H1 (cell line): ENCODE measurements around the gene TAMALIN. TPM values are rescaled to one million over a fixed set of nuclear protein-coding genes. Genes with fewer than 3 reads are reported as not detected.

Source experiments
- CTCF ChIA-PET: fragments of 300-600 bp; sonication (Branson Sonifier 250); formaldehyde crosslinking; loops from one replicate; lab custom pipeline; 2021; ENCODE audit not compliant: partially characterized antibody; lab: Charles Lee
- POLR2A ChIA-PET: fragments of 300-600 bp; sonication (Branson Sonifier 250); formaldehyde crosslinking; loops from one replicate; lab custom pipeline; 2021; ENCODE audit warnings: inconsistent platforms; ENCODE audit not compliant: partially characterized antibody; lab: Charles Lee
- DNase-seq, 2 experiments: peaks; one replicate each; pipeline versions ENCODE4 v3.0.0 to v3.0.0-alpha.2; 2010 to 2022; ENCODE audit warnings: low spot score in 2 of 2, low read depth in 1 of 2, mixed read lengths in 1 of 2
- FAIRE-seq: peaks from 2 replicates; lab custom pipeline; 2011; peaks lifted over from hg19 to GRCh38; lab: Jason Lieb, UNC
- H2AFZ ChIP-seq: 2 replicates; pipeline ENCODE4 v1.8.1; 2012; ENCODE audit warnings: low read length, inconsistent platforms
- H2AK5ac ChIP-seq: 2 replicates; pipeline ENCODE4 v1.6.1; 2013; ENCODE audit warnings: low read depth, low read length
- H2BK120ac ChIP-seq: replicated peaks from 2 replicates; pipeline ENCODE3; 2013; ENCODE audit warnings: low read depth, low read length, inconsistent platforms
- H2BK12ac ChIP-seq: 2 replicates; pipeline ENCODE4 v1.6.1; 2013; ENCODE audit warnings: low read depth, low read length
- H2BK15ac ChIP-seq: 2 replicates; pipeline ENCODE4 v1.6.1; 2013; ENCODE audit warnings: low read length
- H2BK20ac ChIP-seq: 2 replicates; pipeline ENCODE4 v1.6.1; 2013; ENCODE audit warnings: low read length
- H2BK5ac ChIP-seq: 2 replicates; pipeline ENCODE4 v1.6.1; 2013; ENCODE audit warnings: low read depth, low read length
- H3K14ac ChIP-seq: 2 replicates; pipeline ENCODE4 v1.6.1; 2013; ENCODE audit warnings: inconsistent platforms; ENCODE audit not compliant: insufficient read length
- H3K18ac ChIP-seq: 2 replicates; pipeline ENCODE4 v1.6.1; 2013; ENCODE audit warnings: low read length; ENCODE audit errors: extremely low read depth
- H3K23ac ChIP-seq: 2 replicates; pipeline ENCODE4 v1.6.1; 2013; ENCODE audit warnings: inconsistent platforms; ENCODE audit not compliant: insufficient read length
- H3K23me2 ChIP-seq: 2 replicates; pipeline ENCODE4 v1.6.1; 2013; ENCODE audit warnings: low read depth, low read length
- H3K27ac ChIP-seq: 2 replicates; pipeline ENCODE4 v1.6.1; 2011; ENCODE audit warnings: low read depth, low read length, inconsistent platforms
- H3K27me3 ChIP-seq, 4 experiments: replicated peaks in 1 of 4; 1 replicate in 1 of 4; 2 replicates in 3 of 4; pipeline versions ENCODE4 v1.6.1 to v1.8.1; 2011 to 2013; ENCODE audit warnings: low read length in 3 of 4, mild to moderate bottlenecking in 3 of 4, inconsistent platforms in 2 of 4, mixed read lengths in 2 of 4, moderate library complexity in 1 of 4; ENCODE audit not compliant: control insufficient read depth in 3 of 4, insufficient read depth in 3 of 4; ENCODE audit errors: extremely low read depth in 1 of 4
- H3K36me3 ChIP-seq, 4 experiments: 2 replicates each; pipeline versions ENCODE4 v1.6.1 to v1.8.1; 2011 to 2013; ENCODE audit warnings: mild to moderate bottlenecking in 4 of 4, low read length in 3 of 4, moderate library complexity in 2 of 4, control low read depth in 1 of 4, inconsistent platforms in 1 of 4; ENCODE audit not compliant: insufficient read depth in 4 of 4, control insufficient read depth in 2 of 4
- H3K4ac ChIP-seq: replicated peaks from 2 replicates; pipeline ENCODE3; 2013; ENCODE audit warnings: low read length, low read depth, mixed read lengths, inconsistent platforms; ENCODE audit not compliant: insufficient read length
- H3K4me1 ChIP-seq, 4 experiments: replicated peaks in 1 of 4; 1 replicate in 1 of 4; 2 replicates in 3 of 4; pipeline versions ENCODE4 v1.6.1 to v1.8.1; 2011 to 2013; ENCODE audit warnings: low read length in 3 of 4, inconsistent platforms in 2 of 4, mixed read lengths in 1 of 4; ENCODE audit not compliant: insufficient read depth in 4 of 4, control insufficient read depth in 3 of 4
- H3K4me2 ChIP-seq, 2 experiments: 2 replicates each; pipeline versions ENCODE4 v1.6.1 to v1.8.1; 2011 to 2013; ENCODE audit warnings: low read depth in 2 of 2, low read length in 2 of 2, control low read depth in 1 of 2, inconsistent platforms in 1 of 2, mild to moderate bottlenecking in 1 of 2; ENCODE audit not compliant: insufficient read depth in 1 of 2
- H3K4me3 ChIP-seq, 4 experiments: fragments of 200-600, 300-600 bp in 1 of 4; sonication (generic), shearing (Covaris generic), sonication (Bioruptor Twin) in 1 of 4; 2 replicates each; pipeline versions ENCODE4 v1.5.1 to v1.8.1; 2011 to 2016; ENCODE audit warnings: low read length in 4 of 4, low read depth in 3 of 4, control low read depth in 2 of 4, inconsistent platforms in 2 of 4, mild to moderate bottlenecking in 2 of 4, mixed read lengths in 1 of 4, moderate library complexity in 1 of 4; ENCODE audit not compliant: insufficient read depth in 2 of 4; ENCODE audit errors: extremely low read depth in 1 of 4
- H3K56ac ChIP-seq: replicated peaks from 2 replicates; pipeline ENCODE3; 2013; ENCODE audit warnings: low read depth, mild to moderate bottlenecking, mixed read lengths, low read length, inconsistent platforms; ENCODE audit not compliant: insufficient read length
- H3K79me1 ChIP-seq: 2 replicates; pipeline ENCODE4 v1.6.1; 2013; ENCODE audit warnings: low read depth, low read length, control low read depth
- H3K79me2 ChIP-seq, 2 experiments: 2 replicates each; pipeline versions ENCODE4 v1.6.1 to v1.8.1; 2012 to 2013; ENCODE audit warnings: low read length in 2 of 2, mild to moderate bottlenecking in 2 of 2, inconsistent platforms in 1 of 2; ENCODE audit not compliant: insufficient read depth in 2 of 2, control insufficient read depth in 1 of 2
- H3K9ac ChIP-seq, 4 experiments: replicated peaks in 1 of 4; 1 replicate in 1 of 4; 2 replicates in 3 of 4; pipeline versions ENCODE4 v1.6.1 to v1.8.1; 2011 to 2013; ENCODE audit warnings: low read depth in 3 of 4, low read length in 3 of 4, control low read depth in 2 of 4, mild to moderate bottlenecking in 2 of 4, moderate library complexity in 2 of 4, inconsistent platforms in 1 of 4; ENCODE audit errors: extremely low read depth in 1 of 4
- H3K9me3 ChIP-seq, 2 experiments: 2 replicates each; pipeline versions ENCODE4 v1.6.1 to v1.8.1; 2012 to 2013; ENCODE audit warnings: mild to moderate bottlenecking in 2 of 2, moderate library complexity in 2 of 2, control low read depth in 1 of 2, inconsistent platforms in 1 of 2, low read depth in 1 of 2, low read length in 1 of 2, mixed read lengths in 1 of 2; ENCODE audit not compliant: insufficient read depth in 2 of 2
- H4K20me1 ChIP-seq, 2 experiments: replicated peaks in 1 of 2; 2 replicates each; pipeline versions ENCODE3 to v1.8.1; 2011 to 2013; ENCODE audit warnings: inconsistent platforms in 2 of 2, low read length in 2 of 2, mild to moderate bottlenecking in 1 of 2; ENCODE audit not compliant: insufficient read depth in 2 of 2, control insufficient read depth in 1 of 2
- H4K5ac ChIP-seq: 2 replicates; pipeline ENCODE4 v1.6.1; 2013; ENCODE audit warnings: low read length, low read depth, mixed read lengths, inconsistent platforms; ENCODE audit not compliant: insufficient read length
- H4K8ac ChIP-seq: 2 replicates; pipeline ENCODE4 v1.8.0; 2013; ENCODE audit warnings: mild to moderate bottlenecking, moderate library complexity, low read length, inconsistent platforms; ENCODE audit not compliant: insufficient read depth; ENCODE audit errors: extremely low read depth
- H4K91ac ChIP-seq: replicated peaks from 2 replicates; pipeline ENCODE3; 2013; ENCODE audit warnings: low read length, mixed read lengths, inconsistent platforms; ENCODE audit not compliant: insufficient read length
- BCL11A ChIP-seq, 2 experiments: IDR thresholded peaks; one replicate each; pipeline ENCODE4 v1.6.1; 2011; ENCODE audit warnings: low read depth in 2 of 2, low read length in 2 of 2, mild to moderate bottlenecking in 2 of 2
- FOSL1 ChIP-seq: IDR thresholded peaks from 2 replicates; pipeline ENCODE4 v1.6.1; 2011; ENCODE audit warnings: mild to moderate bottlenecking, low read depth, low read length, moderate library complexity; ENCODE audit not compliant: insufficient read depth
- KDM4A ChIP-seq: IDR thresholded peaks from one replicate; pipeline ENCODE4 v1.7.1; 2012; ENCODE audit warnings: low read depth, mild to moderate bottlenecking, moderate library complexity, low read length, inconsistent platforms; ENCODE audit not compliant: severe bottlenecking
- MAFK ChIP-seq: IDR thresholded peaks from 2 replicates; pipeline ENCODE4 v1.6.1; 2012; ENCODE audit warnings: low read depth, mild to moderate bottlenecking, improper control_type of control experiment, low read length
- PHF8 ChIP-seq: fragments of 200-600 bp; sonication (generic); conservative IDR thresholded peaks from 2 replicates; pipeline ENCODE4 v1.7.1; 2012; ENCODE audit warnings: low read depth, mild to moderate bottlenecking, inconsistent platforms, low read length, moderate library complexity
- POLR2AphosphoS5 ChIP-seq: IDR thresholded peaks from 2 replicates; pipeline ENCODE4 v1.6.1; 2011; ENCODE audit warnings: low read depth, low read length
- RFX5 ChIP-seq: IDR thresholded peaks from 2 replicates; pipeline ENCODE4 v1.6.1; 2011; ENCODE audit warnings: low read depth, low read length, improper control_type of control experiment, borderline replicate concordance
- RNF2 ChIP-seq: fragments of 200-900, 300-1000 bp; sonication (generic); IDR thresholded peaks from 2 replicates; pipeline ENCODE4 v1.7.1; 2016; ENCODE audit warnings: borderline replicate concordance, low read depth, mild to moderate bottlenecking, antibody characterized with exemption, low read length; ENCODE audit not compliant: poor library complexity, severe bottlenecking; ENCODE audit errors: missing control alignments
- SIN3A ChIP-seq, 2 experiments: IDR thresholded peaks in 1 of 2; conservative IDR thresholded peaks in 1 of 2; 2 replicates each; pipeline ENCODE4 v1.6.1; 2011 to 2012; ENCODE audit warnings: low read length in 2 of 2, improper control_type of control experiment in 1 of 2, low read depth in 1 of 2, mild to moderate bottlenecking in 1 of 2
- SP4 ChIP-seq: IDR thresholded peaks from 2 replicates; pipeline ENCODE4 v1.6.1; 2012; ENCODE audit warnings: low read length, inconsistent platforms
- TAF7 ChIP-seq: optimal IDR thresholded peaks from 2 replicates; pipeline ENCODE3; 2011; ENCODE audit warnings: low read depth, mild to moderate bottlenecking, inconsistent platforms, low read length, moderate library complexity, borderline replicate concordance
- TCF12 ChIP-seq: IDR thresholded peaks from 2 replicates; pipeline ENCODE4 v1.6.1; 2011; ENCODE audit warnings: low read depth, mild to moderate bottlenecking, low read length
- WGBS, 2 experiments: shearing (Covaris generic) in 1 of 2; methylation state at CpG; one replicate each; pipeline versions ENCODE4 v1.1.6 to v1.1.7; 2013 to 2015; ENCODE audit warnings: low lambda C conversion rate in 2 of 2, mixed read lengths in 2 of 2, inconsistent platforms in 1 of 2, low coverage in 1 of 2, missing lambda C conversion rate in 1 of 2; ENCODE audit not compliant: insufficient replicate concordance in 2 of 2, insufficient coverage in 1 of 2, insufficient read length in 1 of 2; ENCODE audit errors: extremely low coverage in 1 of 2, missing lambda C conversion rate in 1 of 2; 5-methylcytosine and 5-hydroxymethylcytosine counted together
- polyA plus RNA-seq, 7 experiments: library from polyadenylated mRNA; depleted of rRNA in 3 of 7; stranded (reverse) in 5 of 7; unstranded in 2 of 7; fragments of >200 nt in 5 of 7; fragments of 200-250 nt in 2 of 7; gene quantifications; 1 replicate in 5 of 7; 2 replicates in 1 of 7; 4 replicates in 1 of 7; pipeline versions ENCODE4 v1.2.1 to v1.2.3, GENCODE V29; 2011 to 2013; ENCODE audit warnings: missing spikeins in 2 of 7, mixed read lengths in 2 of 7
- total RNA-seq: library from RNA; stranded (reverse); fragmentation: NEBNext Ultra II Directional; extraction: Animal tissue kit (Norgen Biotek cat#: 25700); gene quantifications from 2 replicates; pipeline ENCODE4 v1.2.1, GENCODE V29; 2021

Gene TAMALIN
- total and polyA plus RNA-seq, 2 of the 8 experiments (the other 6 are each of a cell fraction or from before 2014, with no cell fraction given), result 2.6 to 4.9 TPM

- POLR2A ChIA-PET, result interaction anchor here (0.6 to 6.5 kb wide), 8 partner anchors 10 to 419 kb away, joined by 3 to 62 read pairs (median 4); no protein-coding TSS in a partner anchor
- Histone ChIP-seq H3K23me2 (peaks cover 10% of the 10 kb centered on the region; the same call in 1 of the 2 replicates), H2BK15ac (no peak overlapping the region), H4K5ac (no peak overlapping the region), H3K18ac (no peak overlapping the region), H2BK12ac (no peak overlapping the region), H4K91ac (no peak overlapping the region), H3K4me1 (peaks cover 0 to 26% (median 14%) of the 10 kb centered on the region in 4 experiments; a peak in 6 of 7 replicates), H2AK5ac (no peak overlapping the region), H3K36me3 (no peaks in the 10 kb centered on the region), H4K8ac (no peak overlapping the region), H3K27ac (no peak overlapping the region), H3K9ac (no peak overlapping the region), H2BK5ac (no peak overlapping the region; the same call in 1 of the 2 replicates), H3K79me2 (no peaks in the 10 kb centered on the region), H3K4me2 (peak overlapping the region; percentile 66 to 91; a peak in 2 of 4 replicates), H3K4ac (no peak overlapping the region), H2BK20ac (no peak overlapping the region), H3K79me1 (no peaks in the 10 kb centered on the region), H3K23ac (no peak overlapping the region), H3K56ac (no peak overlapping the region), H2AFZ (no peak overlapping the region), H2BK120ac (no peak overlapping the region), H3K27me3 (peaks cover 19 to 51% (median 47%) of the 10 kb centered on the region in 4 experiments), H3K14ac (no peak overlapping the region), H3K4me3 (no peak overlapping the region), H3K9me3 (no peaks in the 10 kb centered on the region), H4K20me1 (no peaks in the 10 kb centered on the region)
- 76% methylated on average over 10 of the region's 10 CpGs; no CpG with 5 or more reads in 1 of the 2 experiments for WGBS, 2 experiments
- CTCF ChIA-PET, result interaction anchor here (0.6 to 38.2 kb wide), 18 partner anchors 7 to 130 kb away, joined by 3 to 1249 read pairs (median 9); partner anchors contain the start of genes ATG101 and SMIM41
- no peak for FAIRE-seq
- no peak for DNase-seq
- TF ChIP-seq TCF12, result no peak
- TF ChIP-seq SP4, result no peak
- TF ChIP-seq BCL11A (IDR thresholded peaks at IDR 0.05; ENCODE audit: low read depth in 2 of 2, low read length in 2 of 2), result no peak
- no peak for TF ChIP-seq KDM4A
- no peak for TF ChIP-seq SIN3A (conservative IDR thresholded peaks at IDR 0.05 in 1 of 2, IDR thresholded peaks at IDR 0.05 in 1 of 2; ENCODE audit: low read depth in 1 of 2, low read length in 2 of 2)
- no peak for TF ChIP-seq POLR2AphosphoS5
- no peak for TF ChIP-seq PHF8
- no peak for TF ChIP-seq RNF2
- no peak for TF ChIP-seq MAFK
- TF ChIP-seq FOSL1, result no peak
- TF ChIP-seq TAF7, result no peak
- no peak for TF ChIP-seq RFX5
Measured at GRCh38 chr12:52005218-52005902, 1.4 kb upstream of the TAMALIN start.
